MCF 10A (cell line): ENCODE measurements around the gene NELL2. TPM values are rescaled to one million over a fixed set of nuclear protein-coding genes. Genes with fewer than 3 reads are reported as not detected.

ENCODE experiments used
- BruUV-seq: library from RNA; stranded (reverse); fragments of 400-500 nt; replicated peaks from 2 replicates; lab custom pipeline; 2021; lab: Mats Ljungman, UMichigan
- CTCF ChIA-PET: fragments of 300-600 bp; sonication (Branson Sonifier 250); formaldehyde crosslinking; extraction: SDS; loops from one replicate; lab custom pipeline; 2021; ENCODE audit warnings: antibody characterized with exemption, inconsistent platforms; lab: Yijun Ruan, JAX
- POLR2A ChIA-PET: fragments of 300-600, 350-650 bp; sonication (Branson Sonifier 250); formaldehyde crosslinking; extraction: SDS; loops from one replicate; lab custom pipeline; 2020; ENCODE audit warnings: antibody characterized with exemption, inconsistent platforms; lab: Yijun Ruan, JAX
- DNase-seq: peaks from one replicate; pipeline ENCODE4 v3.0.0-alpha.2; 2018; ENCODE audit not compliant: unreplicated experiment
- H3K27ac Mint-ChIP-seq: one replicate; pipeline ENCODE4 v1.8.0; 2022; ENCODE audit warnings: mild to moderate bottlenecking, low read depth, mixed read lengths; ENCODE audit not compliant: unreplicated experiment
- H3K27me3 Mint-ChIP-seq: one replicate; pipeline ENCODE4 v1.8.0; 2022; ENCODE audit warnings: mixed read lengths; ENCODE audit not compliant: insufficient read depth, unreplicated experiment
- H3K36me3 Mint-ChIP-seq: one replicate; pipeline ENCODE4 v1.8.0; 2022; ENCODE audit warnings: mild to moderate bottlenecking, moderate library complexity, mixed read lengths; ENCODE audit not compliant: insufficient read depth, unreplicated experiment
- H3K4me1 Mint-ChIP-seq: one replicate; pipeline ENCODE4 v1.8.0; 2022; ENCODE audit warnings: mixed read lengths; ENCODE audit not compliant: insufficient read depth, unreplicated experiment
- H3K4me3 Mint-ChIP-seq: one replicate; pipeline ENCODE4 v1.8.0; 2022; ENCODE audit warnings: mild to moderate bottlenecking, moderate library complexity, mixed read lengths; ENCODE audit not compliant: unreplicated experiment
- H3K9me3 Mint-ChIP-seq: one replicate; pipeline ENCODE4 v1.8.0; 2022; ENCODE audit warnings: mixed read lengths; ENCODE audit not compliant: unreplicated experiment
- CTCF ChIP-seq: fragments of 200-600 bp; IDR thresholded peaks from one replicate; pipeline ENCODE4 v1.8.0; 2022; ENCODE audit warnings: antibody characterized with exemption, mild to moderate bottlenecking; ENCODE audit not compliant: unreplicated experiment
- intact Hi-C: fragments of 100-400 bp; cut with micrococcal nuclease; formaldehyde crosslinking; loops from 2 replicates; pipeline ENCODE4 v1.14.1; 2022
- total RNA-seq: library from RNA; stranded (reverse); gene quantifications from 2 replicates; pipeline ENCODE4 v1.2.3, GENCODE V29; 2022

The NELL2 gene
- total RNA-seq, 1 experiment from 2014 or later: not detected

GRCh38 chr12:44673811-44674210 is 202.3 kb downstream of the NELL2 start:
- Mint-ChIP-seq H3K9me3 (no peaks in the 10 kb centered on the region), H3K36me3 (no peaks in the 10 kb centered on the region), H3K4me1 (no peaks in the 10 kb centered on the region), H3K27ac (no peak overlapping the region), H3K4me3 (no peak overlapping the region), H3K27me3 (peaks cover 13% of the 10 kb centered on the region)
- CTCF ChIA-PET: no interaction called here
- intact Hi-C loops: no loop called here
- no peak for DNase-seq
- POLR2A ChIA-PET: no interaction called here
- no TSS peak for BruUV-seq
- no peak for TF ChIP-seq CTCF

- H3K4me1 Mint-ChIP-seq: no peaks in the 10 kb centered on the region
- TF ChIP-seq CTCF: no peak
- H3K36me3 Mint-ChIP-seq: no peaks in the 10 kb centered on the region
- DNase-seq: no peak
- CTCF ChIA-PET: no interaction called here
- H3K27ac Mint-ChIP-seq: no peak overlapping the region
- intact Hi-C loops: no loop called here
- peaks cover 16% of the 10 kb centered on the region for H3K27me3 Mint-ChIP-seq
- H3K4me3 Mint-ChIP-seq: no peak overlapping the region
- no TSS peak for BruUV-seq
- POLR2A ChIA-PET: no interaction called here
- H3K9me3 Mint-ChIP-seq: no peaks in the 10 kb centered on the region
Observed at GRCh38 chr12:44672042-44672441, 204.1 kb downstream of the NELL2 start.

GRCh38 chr12:44668443-44668842 is 207.7 kb downstream of the NELL2 start:
- H3K27ac Mint-ChIP-seq: no peak overlapping the region
- DNase-seq: no peak
- no peaks in the 10 kb centered on the region for H3K36me3 Mint-ChIP-seq
- no peaks in the 10 kb centered on the region for H3K4me1 Mint-ChIP-seq
- peaks cover 25% of the 10 kb centered on the region for H3K27me3 Mint-ChIP-seq
- no TSS peak for BruUV-seq
- POLR2A ChIA-PET: no interaction called here
- H3K9me3 Mint-ChIP-seq: no peaks in the 10 kb centered on the region
- intact Hi-C loops: no loop called here
- TF ChIP-seq CTCF: no peak
- CTCF ChIA-PET: no interaction called here
- H3K4me3 Mint-ChIP-seq: no peak overlapping the region

- POLR2A ChIA-PET: no interaction called here
- intact Hi-C loops: no loop called here
Observed at GRCh38 chr12:44667461-44667860, 208.7 kb downstream of the NELL2 start.

More at GRCh38 chr12:44667461-44667860, 208.7 kb downstream of the NELL2 start:
- H3K36me3 Mint-ChIP-seq: no peaks in the 10 kb centered on the region
- no peak for DNase-seq
- no peaks in the 10 kb centered on the region for H3K4me1 Mint-ChIP-seq
- no peak overlapping the region for H3K27ac Mint-ChIP-seq
- no peak for TF ChIP-seq CTCF
- no peak overlapping the region for H3K4me3 Mint-ChIP-seq
- CTCF ChIA-PET: no interaction called here
- BruUV-seq: no TSS peak
- H3K27me3 Mint-ChIP-seq: peaks cover 25% of the 10 kb centered on the region
- no peaks in the 10 kb centered on the region for H3K9me3 Mint-ChIP-seq
